DOHH2 (cell line): ENCODE results near the gene VPS41.

Source experiments
- EZH2phosphoT487 ChIP-seq: fragments of 200-600 bp; sonication (generic); IDR thresholded peaks from 2 replicates; pipeline ENCODE4 v1.6.1; 2017; ENCODE audit warnings: borderline replicate concordance, mild to moderate bottlenecking, antibody characterized with exemption, low read length, moderate library complexity, mixed read lengths
- TF ChIP-seq, protein P1 (sequence below): fragments of 200-600 bp; sonication (generic); IDR thresholded peaks from one replicate; pipeline ENCODE4 v1.5.1; 2014; ENCODE audit warnings: antibody characterized with exemption, mild to moderate bottlenecking, low read depth, low read length; ENCODE audit not compliant: poor library complexity, severe bottlenecking

DNA sequence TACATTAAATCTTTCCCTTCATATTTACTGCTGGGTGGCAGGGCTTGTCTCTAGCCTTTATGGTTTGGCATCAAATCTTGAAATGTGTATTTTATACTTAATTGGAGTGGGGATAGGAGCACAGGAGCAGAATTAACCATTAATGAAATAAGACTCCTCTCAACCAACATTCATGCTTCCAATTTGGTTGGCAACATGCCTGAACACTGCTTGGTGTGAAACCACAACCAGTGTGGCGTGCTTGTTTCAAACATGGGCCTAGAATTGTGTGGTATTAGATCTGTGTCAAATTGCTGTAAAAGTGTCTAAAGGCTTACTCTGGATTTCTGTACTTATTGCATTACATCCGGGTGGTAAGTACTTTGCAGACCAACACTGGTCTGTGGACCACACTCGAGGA is 25.1 kb upstream of the VPS41 start:
- TF ChIP-seq EZH2phosphoT487: no peak
- TF ChIP-seq, protein P1, sequence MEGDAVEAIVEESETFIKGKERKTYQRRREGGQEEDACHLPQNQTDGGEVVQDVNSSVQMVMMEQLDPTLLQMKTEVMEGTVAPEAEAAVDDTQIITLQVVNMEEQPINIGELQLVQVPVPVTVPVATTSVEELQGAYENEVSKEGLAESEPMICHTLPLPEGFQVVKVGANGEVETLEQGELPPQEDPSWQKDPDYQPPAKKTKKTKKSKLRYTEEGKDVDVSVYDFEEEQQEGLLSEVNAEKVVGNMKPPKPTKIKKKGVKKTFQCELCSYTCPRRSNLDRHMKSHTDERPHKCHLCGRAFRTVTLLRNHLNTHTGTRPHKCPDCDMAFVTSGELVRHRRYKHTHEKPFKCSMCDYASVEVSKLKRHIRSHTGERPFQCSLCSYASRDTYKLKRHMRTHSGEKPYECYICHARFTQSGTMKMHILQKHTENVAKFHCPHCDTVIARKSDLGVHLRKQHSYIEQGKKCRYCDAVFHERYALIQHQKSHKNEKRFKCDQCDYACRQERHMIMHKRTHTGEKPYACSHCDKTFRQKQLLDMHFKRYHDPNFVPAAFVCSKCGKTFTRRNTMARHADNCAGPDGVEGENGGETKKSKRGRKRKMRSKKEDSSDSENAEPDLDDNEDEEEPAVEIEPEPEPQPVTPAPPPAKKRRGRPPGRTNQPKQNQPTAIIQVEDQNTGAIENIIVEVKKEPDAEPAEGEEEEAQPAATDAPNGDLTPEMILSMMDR: no peak
